Tongue (tissue), 2 donors: Measurements from ENCODE around the gene ENTPD2. TPM values are rescaled to one million over a fixed set of nuclear protein-coding genes. Genes with fewer than 3 reads are reported as not detected.

ENCODE experiments used
- DNase-seq: peaks from one replicate; pipeline ENCODE4 v3.0.0-alpha.2; 2015
- total RNA-seq: library from RNA; depleted of rRNA; stranded (reverse); fragments of >200 nt; gene quantifications from one replicate; pipeline ENCODE4 v1.2.3, GENCODE V29; 2014

The ENTPD2 gene
- total RNA-seq, 1 donor from 2014 or later, result 7.3 TPM

GRCh38 chr9:137079401-137079787 lies 25.5 kb upstream of the ENTPD2 start:
- no peak for DNase-seq

DNA sequence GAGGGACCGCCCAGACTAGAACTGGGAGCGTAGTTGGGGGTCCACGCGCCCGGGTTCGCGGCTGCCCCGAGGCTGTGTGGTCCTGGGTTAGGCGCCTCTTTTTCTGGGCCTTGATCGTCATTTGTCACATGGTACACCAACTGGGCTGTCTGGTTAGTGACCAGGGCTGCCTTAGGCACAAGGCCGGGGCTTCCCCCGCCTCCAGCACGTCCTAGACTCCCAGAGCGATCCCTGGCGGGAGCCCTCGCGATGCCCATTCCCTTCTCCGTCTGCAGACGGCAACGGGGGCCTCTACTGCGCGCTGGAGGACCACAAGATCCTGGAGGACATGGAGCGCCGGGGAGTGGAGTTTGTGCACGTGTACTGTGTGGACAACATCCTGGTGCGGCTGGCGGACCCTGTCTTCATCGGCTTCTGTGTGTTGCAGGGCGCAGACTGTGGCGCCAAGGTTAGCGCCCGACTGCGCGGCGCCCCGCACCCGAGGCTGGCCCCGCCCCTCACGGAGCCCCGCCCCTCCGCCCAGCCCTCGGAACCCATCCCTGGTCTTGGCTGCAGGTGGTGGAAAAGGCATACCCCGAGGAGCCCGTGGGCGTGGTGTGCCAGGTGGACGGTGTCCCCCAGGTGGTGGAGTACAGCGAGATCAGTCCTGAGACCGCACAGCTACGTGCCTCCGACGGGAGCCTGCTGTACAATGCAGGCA lies 25.0 kb upstream of the ENTPD2 start:
- DNase-seq, result no peak

DNA sequence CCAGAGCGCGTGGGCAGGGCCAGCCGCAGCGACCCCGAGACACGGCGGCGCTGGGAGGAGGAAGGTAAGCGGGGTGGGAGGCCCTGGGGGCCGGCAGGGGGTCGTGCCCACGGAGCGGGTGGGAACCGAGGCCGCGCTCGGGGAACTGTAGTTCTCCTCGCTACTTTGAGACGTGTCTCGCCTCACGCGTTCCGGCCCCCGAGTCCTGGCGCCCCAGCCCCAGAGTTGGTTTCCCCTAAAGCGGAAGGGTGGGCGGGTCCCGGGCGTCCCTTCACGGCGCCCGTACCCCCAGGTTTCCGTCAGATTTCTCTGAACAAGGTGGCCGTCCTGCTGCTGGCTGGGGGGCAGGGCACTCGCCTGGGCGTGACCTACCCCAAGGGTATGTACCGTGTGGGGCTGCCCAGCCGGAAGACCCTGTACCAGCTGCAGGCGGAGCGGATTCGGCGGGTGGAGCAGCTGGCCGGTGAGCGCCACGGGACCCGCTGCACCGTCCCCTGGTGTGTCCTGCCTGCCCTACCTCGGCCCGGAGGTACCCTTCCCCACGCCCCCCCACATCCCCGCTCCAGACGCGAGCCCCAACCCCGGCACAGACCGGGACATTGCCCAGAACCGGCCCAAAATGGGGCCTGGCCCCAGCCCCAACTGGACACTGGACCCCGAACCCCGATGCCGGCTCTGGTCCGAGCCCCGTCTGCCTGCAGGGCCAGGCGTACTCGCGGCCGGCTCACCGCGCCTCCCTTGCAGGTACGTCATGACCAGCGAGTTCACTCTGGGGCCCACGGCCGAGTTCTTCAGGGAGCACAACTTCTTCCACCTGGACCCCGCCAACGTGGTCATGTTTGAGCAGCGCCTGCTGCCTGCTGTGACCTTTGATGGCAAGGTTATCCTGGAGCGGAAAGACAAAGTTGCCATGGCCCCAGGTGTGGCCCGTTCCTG lies 24.2 kb upstream of the ENTPD2 start:
- DNase-seq, result no peak

DNA sequence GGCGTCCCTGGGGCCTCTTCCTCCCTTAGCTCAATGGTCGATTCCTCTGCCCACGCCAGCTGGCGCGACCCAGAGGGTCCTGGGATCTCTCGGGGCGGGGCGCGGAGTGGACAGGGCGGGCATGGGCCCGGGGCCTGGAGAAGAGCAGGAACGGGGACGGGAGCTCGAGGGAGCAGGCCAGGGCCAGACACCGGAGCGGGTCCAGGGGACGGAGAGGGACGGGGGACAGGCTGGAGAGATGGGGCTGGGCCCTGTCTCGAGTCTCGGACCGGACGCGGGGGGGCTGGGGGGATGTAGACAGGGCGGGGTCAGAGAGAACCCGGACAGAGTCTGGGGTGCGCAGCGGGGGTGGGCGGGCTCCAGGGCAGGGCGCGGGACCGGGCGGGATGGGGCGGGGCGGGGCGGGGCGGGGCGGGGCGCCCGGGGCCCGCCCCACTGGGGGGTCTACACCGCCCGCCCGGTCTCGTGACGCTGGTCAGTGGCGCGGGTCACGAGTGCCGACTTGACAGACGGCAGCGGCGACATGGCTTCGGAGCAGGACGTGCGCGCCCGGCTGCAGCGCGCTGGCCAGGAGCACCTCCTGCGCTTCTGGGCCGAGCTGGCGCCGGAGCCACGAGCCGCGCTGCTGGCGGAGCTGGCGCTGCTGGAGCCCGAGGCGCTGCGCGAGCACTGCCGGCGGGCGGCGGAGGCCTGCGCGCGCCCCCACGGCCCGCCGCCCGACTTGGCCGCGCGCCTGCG lies 23.3 kb upstream of the ENTPD2 start, which contains the start of gene UAP1L1:
Gene UAP1L1, plus strand, starts transcription at position 508 of the 738 bp plus-strand sequence. Its CDS starts 16 bp downstream, at position 524.
- peak; percentile 38 for DNase-seq

DNA sequence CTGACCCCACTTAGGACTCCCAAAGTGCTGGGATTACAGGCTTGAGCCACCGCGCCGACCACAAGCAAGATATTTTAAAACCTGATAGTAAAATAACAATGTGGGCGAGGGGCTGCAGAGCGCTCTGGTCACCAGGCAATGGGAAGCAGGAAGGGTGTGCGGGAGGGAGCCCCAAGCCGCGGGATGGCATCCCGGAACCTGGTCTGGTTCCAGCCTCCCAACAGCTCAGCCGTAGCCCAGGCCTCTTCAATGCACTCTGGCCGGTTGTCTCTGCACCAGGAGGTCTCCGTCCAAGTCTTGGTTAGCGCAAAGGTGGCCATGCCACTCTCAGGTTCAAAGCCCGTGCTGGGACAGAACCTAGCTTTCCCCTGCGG lies 22.8 kb upstream of the ENTPD2 start:
- no peak for DNase-seq

DNA sequence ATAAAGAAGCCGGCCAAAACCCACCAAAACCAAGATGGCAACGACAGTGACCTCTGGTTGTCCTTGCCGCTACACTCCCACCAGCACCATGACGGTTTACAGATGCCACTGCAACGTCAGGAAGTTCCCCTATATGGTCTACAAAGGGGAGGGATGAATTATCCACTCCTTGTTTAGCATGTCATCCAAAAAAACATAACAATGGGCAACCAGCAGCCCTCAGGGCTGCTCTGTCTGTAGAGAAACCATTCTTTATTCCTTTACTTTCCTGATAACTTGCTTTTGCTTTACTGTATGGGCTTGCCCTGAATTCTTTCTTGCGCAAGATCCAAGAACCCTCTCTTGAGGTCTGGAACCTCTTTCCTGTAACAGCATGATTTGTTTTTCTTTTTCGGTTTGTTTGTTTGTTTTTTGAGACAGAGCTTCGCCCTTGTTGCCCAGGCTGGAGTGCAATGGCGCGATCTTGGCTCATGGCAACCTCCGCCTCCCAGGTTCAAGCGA lies 21.5 kb upstream of the ENTPD2 start:
- DNase-seq, result no peak

DNA sequence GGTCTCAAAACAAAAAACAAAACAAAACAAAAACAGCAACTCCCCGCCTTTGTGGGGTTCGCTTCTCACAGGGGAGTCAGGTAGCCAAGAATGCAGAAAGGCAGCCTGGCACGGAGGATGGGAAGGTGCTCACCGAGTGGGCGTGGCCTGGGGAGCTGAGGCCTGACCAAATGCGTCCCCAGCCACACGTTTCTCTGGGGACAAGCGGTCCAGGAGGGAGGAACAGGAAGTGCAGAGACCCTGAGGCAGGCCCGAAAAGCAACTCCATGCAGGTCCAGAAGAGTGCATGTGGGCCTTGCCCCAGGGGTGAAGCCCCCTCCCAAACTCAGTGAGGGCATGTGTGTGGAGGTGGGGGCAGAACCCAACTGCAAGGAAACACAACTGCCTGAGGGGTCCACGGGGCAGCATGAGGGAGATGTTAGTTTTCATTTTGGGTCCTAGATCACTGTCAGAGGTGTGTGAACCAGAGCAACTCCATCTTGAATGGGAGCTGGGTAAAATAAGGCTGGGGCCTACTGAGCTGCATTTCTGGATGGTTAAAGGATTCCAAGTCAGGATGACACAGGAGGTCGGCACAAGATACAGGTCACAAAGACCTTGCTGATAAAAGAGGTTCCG lies 20.9 kb upstream of the ENTPD2 start:
- DNase-seq, result no peak

DNA sequence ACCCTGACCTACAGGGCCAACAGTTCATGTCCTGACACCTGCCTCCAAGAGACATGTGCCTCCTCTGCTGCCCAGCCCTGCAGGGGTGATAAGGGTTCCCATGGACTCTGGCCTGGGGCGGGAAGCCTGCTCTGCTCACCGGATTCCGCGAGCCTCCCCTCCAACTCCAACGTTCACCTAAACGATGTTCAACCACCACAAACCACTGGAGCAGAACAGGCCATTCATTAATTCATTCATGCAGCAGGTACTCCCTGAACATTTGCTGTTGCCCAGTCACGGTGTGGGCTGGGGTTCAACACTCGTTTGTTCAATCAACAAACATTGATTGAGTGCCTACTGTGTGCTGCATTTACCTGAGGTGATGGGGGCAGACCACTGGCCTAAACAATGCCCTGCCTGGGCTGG lies 20.1 kb upstream of the ENTPD2 start:
- DNase-seq, result no peak

DNA sequence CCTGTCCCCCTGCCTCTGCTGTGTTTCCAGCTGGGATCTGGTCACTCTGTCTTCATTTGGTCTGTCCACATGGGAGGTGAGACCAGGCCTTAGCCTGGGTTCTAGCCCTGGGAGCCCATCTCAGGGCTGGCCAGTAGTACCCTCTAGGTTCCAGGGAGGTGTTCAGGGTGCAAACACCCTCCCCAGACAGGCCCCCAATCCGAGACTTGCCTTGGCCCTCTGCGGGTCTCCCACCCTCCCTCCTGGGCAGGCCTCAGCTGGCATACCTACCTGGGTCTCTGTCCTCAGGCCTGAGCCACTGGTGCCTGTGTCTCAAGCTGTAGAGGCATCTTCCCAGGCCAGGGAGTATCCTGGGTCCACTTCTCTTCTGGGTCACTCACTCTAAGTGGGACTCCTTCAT lies 17.4 kb upstream of the ENTPD2 start:
- no peak for DNase-seq

- peak; percentile 56 for DNase-seq
Measured at GRCh38 chr9:137070906-137071275, 17.0 kb upstream of the ENTPD2 start.

DNA sequence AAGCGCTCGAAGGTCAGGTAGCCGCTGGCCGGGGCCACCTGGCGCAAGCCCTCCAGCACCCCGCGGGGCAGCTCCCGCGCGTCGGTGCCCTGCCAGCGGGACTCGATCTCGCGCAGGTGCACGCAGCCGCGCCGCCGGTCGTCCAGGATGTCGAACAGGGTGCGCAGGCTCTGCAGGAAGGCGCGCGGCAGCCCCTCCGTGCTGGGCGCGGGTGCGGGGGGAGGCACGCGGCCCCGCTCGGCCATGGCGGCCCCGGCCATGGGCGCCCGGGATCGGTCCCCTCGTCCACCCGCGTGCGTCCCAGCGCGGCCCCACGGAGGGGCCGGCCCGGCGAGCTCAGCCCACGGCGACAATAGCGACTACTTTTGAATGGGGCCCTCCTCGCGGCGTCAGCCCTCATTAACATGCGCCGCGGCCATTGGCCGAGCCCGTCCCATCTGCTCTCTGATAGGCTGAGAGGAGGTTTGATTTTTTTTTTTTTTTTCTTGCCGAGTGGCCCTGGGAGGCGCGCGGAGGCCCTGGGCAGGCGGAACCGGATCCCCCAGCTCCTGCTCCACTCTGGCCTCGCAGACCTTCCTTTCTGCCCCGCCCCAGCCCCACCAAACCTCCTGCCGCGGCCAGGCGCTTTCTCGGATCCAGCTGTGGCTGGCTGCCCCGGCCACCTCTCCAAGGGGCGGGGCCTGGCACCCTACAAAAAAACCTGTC lies 16.5 kb upstream of the ENTPD2 start, which contains the start of gene SAPCD2:
Gene SAPCD2, minus strand, starts transcription at position 357 of the 705 bp plus-strand sequence. Its CDS starts 97 bp downstream, at position 260.
- DNase-seq, result peak; percentile 94

DNA sequence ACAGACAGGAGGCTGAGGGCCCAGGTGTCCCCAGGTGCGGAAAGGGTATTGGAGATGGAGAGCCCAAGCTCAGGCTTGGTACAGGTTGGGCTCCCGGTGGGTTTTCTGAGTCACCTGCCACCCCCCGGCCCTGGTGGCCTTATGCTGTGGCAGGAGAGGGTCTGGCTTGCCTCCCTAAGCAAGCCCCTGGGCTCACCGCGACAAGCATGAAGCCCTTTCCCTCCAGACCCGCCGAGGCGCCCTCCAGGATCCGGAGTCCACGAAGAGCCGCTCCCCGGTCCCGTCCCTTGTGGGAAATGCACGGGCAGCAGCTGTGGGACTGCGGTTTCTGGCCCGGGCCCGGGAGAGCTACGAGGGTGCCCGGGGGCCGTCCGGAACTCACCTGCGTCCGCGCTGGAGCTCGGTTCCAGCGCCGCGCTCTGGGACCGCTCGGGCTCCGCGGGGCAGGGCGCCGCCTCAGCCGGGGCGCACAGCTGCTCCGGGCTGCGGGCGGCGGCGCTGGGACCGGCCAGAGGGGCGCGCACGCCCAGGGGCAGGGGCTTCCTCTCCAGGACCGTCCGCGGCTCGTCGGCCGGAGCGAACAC lies 15.7 kb upstream of the ENTPD2 start:
- DNase-seq, result no peak

DNA sequence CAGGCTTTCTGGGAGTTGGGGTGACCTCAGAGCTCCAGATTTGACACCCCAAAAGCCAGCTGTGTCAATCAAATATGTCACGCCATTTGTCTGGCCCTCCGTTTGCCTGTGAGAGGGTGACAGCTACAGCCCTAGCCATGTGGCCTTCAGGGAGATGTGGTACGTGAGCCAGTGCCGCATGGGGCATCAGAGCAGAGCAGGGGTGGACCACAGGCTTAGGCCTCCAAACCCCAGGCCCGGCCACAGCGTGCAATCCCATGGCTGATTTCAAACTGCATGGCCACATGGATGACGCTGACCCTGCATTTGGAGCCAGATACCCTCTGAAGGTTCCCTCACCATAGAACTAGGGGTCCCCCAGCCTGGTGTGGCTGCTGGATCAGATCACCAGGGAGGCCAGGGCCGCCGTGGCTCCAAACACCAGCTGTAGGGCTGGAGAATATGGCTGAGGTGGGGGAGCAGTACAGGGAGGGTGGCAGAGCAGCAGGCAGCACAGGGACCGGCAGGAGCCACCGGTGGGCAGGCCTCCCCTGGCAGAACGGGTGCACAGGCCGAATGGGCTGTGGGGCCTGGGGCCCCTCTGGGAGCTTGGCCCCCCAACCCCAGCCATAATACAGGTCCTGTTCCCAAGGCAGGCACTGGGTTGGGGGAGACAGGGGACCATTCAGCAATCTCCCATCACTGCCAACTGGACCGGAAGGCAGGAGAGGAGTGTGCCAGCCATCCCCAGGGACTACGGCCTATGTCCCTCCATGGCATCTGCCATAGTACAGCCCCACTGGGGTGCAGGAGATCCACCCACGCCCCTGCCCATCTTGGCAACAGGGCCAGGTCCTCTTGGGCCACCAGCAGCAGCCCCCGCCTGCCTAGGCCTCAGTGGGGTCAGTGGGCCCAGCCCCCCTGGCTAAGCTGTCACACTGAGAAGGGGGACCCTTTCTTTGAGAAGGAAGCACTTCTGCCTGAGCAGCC lies 15.0 kb upstream of the ENTPD2 start:
- DNase-seq, result no peak

DNA sequence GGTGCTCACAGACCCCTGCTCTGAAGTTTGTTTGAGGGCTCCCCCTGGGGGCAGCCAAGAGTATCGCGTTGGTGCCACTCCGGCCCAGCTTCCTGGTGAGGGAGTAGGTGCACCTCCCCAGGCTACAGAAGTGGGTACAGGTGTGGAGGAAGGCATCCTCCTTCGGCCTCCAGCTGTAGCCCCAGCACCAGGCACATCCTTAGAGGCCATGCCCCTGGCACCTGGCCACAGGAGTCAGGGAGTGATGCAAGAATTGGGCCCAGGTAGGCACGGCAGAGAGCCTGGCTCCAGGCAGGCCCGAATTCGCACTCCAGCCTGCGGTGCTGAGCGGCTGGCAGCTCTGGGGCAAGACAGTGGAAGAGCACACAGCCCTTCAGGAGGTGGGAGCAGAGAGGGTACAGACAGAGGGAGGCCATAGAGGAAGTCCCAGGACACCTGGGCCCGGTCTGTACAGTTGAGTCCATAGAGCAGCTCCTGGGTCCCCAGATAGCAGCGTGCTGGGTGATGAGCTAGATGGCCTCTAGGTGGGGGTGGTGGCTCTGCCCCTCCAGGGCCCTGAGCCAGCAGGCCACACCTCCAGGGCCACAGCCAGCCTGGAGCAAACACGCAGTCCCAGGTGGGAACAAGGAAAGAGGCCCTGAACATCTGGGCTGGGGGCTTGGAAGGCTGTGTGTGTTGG lies 14.1 kb upstream of the ENTPD2 start:
- peak; percentile 90 for DNase-seq

GRCh38 chr9:137066096-137066861 lies 12.4 kb upstream of the ENTPD2 start:
- DNase-seq, result no peak

- DNase-seq, result no peak
Measured at GRCh38 chr9:137065336-137065967, 11.6 kb upstream of the ENTPD2 start.

DNA sequence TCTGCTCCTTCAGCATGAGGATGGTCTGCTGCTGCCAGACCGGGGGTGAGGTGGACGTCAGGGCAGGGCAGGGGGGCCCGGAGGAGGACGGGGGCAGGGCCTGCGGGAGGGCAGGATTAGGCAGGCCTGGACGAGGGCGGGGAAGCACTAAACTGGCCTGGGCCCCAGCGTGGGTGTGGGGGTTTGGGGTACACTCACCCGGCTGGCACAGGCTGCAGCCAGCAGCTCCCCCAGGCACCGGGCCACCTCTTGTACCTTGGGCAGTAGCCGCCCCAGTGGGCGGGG lies 11.0 kb upstream of the ENTPD2 start:
- DNase-seq, result no peak
